ENCODE data around the gene SDHAF2.

DNA sequence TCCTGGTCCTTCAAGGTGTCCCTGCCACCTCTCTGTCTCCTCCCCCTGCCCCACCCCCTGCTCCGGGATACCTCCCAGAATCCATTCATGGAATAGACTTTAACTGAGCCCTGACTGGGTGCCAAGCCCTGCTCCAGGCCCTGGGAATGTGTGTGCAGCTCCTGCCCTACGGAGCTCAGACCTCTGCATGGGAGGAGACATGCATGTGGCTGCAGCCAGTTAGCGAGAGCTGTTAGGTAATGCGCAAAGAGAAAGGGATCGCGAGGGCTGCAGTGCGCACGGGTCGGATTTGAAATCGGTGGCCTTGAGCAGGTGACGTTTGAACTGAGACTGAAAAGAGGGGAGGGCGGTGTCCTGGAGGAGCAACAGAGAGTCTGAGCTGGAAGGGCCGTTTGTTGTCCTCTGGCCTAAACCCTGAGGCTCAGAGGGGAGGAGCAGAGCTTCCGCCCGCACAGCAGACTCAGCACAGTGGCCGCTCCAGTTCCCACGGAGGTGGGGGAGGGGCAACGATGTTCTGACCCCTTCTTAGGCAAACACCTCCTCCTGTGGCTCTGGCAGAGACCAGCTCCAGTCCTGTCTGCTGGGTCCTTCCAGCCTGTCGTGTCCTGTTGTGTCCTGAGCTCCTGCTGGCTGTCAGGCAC is 58.8 kb downstream of the SDHAF2 start:
- TF ChIP-seq POLR2A (IDR thresholded peaks at IDR 0.05) = no peak
- TF ChIP-seq, protein P1, sequence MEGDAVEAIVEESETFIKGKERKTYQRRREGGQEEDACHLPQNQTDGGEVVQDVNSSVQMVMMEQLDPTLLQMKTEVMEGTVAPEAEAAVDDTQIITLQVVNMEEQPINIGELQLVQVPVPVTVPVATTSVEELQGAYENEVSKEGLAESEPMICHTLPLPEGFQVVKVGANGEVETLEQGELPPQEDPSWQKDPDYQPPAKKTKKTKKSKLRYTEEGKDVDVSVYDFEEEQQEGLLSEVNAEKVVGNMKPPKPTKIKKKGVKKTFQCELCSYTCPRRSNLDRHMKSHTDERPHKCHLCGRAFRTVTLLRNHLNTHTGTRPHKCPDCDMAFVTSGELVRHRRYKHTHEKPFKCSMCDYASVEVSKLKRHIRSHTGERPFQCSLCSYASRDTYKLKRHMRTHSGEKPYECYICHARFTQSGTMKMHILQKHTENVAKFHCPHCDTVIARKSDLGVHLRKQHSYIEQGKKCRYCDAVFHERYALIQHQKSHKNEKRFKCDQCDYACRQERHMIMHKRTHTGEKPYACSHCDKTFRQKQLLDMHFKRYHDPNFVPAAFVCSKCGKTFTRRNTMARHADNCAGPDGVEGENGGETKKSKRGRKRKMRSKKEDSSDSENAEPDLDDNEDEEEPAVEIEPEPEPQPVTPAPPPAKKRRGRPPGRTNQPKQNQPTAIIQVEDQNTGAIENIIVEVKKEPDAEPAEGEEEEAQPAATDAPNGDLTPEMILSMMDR (IDR thresholded peaks at IDR 0.05) = no peak

All from heart left ventricle (tissue), 13 donors.